Measurements from ENCODE around the gene DYRK1A. TPM values are rescaled to one million over a fixed set of nuclear protein-coding genes. Genes with fewer than 3 reads are reported as not detected.

DYRK1A gene
- total RNA-seq, 4 donors from 2014 or later, result 76.5 to 105 (median 91.3) TPM

DNA sequence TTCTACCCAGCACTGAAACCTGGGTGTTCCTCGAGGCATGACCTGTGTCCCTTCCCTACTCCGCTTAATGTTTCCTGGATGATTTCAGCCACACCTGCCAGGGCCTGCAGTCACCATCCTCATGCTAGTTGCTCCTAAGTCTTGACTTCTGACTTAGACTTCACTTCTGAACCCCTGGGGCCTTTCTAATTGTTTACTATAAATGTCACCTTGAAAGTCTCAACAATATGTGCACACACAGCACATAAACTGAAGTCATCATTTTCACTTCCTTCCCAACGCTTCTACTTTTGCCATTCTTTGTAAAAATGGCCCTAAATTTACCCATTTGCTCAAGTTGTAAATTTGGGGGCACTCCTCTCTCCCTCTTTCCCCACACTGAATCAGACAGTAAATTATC, 141.1 kb downstream of the DYRK1A start:
- WGBS, result 82% methylated on average over 3 of the region's 3 CpGs
- Histone ChIP-seq H3K27ac (no peak overlapping the region), H3K36me3 (peaks cover 89% of the 10 kb centered on the region), H3K9me3 (no peaks in the 10 kb centered on the region), H3K27me3 (no peaks in the 10 kb centered on the region), H3K4me3 (no peak overlapping the region), H3K4me1 (no peaks in the 10 kb centered on the region)
- TF ChIP-seq POLR2A (IDR thresholded peaks at IDR 0.05) (no peak), EP300 (IDR thresholded peaks at IDR 0.05) (no peak), POLR2AphosphoS5 (IDR thresholded peaks at IDR 0.05) (no peak)
- TF ChIP-seq, protein P1, sequence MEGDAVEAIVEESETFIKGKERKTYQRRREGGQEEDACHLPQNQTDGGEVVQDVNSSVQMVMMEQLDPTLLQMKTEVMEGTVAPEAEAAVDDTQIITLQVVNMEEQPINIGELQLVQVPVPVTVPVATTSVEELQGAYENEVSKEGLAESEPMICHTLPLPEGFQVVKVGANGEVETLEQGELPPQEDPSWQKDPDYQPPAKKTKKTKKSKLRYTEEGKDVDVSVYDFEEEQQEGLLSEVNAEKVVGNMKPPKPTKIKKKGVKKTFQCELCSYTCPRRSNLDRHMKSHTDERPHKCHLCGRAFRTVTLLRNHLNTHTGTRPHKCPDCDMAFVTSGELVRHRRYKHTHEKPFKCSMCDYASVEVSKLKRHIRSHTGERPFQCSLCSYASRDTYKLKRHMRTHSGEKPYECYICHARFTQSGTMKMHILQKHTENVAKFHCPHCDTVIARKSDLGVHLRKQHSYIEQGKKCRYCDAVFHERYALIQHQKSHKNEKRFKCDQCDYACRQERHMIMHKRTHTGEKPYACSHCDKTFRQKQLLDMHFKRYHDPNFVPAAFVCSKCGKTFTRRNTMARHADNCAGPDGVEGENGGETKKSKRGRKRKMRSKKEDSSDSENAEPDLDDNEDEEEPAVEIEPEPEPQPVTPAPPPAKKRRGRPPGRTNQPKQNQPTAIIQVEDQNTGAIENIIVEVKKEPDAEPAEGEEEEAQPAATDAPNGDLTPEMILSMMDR (IDR thresholded peaks at IDR 0.05), result no peak
- DNase-seq (ENCODE audit: low spot score in 2 of 2), result no peak

DNA sequence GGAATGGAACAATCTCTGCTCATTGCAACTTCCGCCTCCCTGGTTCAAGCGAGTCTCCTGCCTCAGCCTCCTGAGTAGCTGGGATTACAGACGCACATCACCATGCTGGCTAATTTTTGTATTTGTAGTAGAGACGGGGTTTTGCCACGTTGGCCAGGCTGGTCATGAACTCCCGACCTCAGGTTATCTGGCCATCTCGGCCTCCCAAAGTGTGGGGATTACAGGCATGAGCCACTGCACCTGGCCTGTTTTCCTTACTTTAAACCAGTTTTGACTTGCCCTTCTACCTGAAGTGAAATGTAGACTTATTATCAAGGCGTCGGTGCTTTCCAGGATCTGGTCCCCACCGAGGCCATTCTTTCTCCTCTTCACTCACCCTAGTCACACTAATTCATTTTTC, 141.8 kb downstream of the DYRK1A start:
- H3K27ac ChIP-seq, result no peak overlapping the region
- no peak overlapping the region for H3K4me3 ChIP-seq
- TF ChIP-seq, protein P1 (IDR thresholded peaks at IDR 0.05), result no peak
- TF ChIP-seq EP300 (IDR thresholded peaks at IDR 0.05), result no peak
- no peak for TF ChIP-seq POLR2A (IDR thresholded peaks at IDR 0.05)
- no peak for TF ChIP-seq POLR2AphosphoS5 (IDR thresholded peaks at IDR 0.05)
- no peaks in the 10 kb centered on the region for H3K4me1 ChIP-seq
- WGBS, result 70% methylated on average over 10 of the region's 10 CpGs
- H3K9me3 ChIP-seq, result no peaks in the 10 kb centered on the region
- DNase-seq (ENCODE audit: low spot score in 2 of 2), result no peak
- H3K36me3 ChIP-seq, result peaks cover 92% of the 10 kb centered on the region
- H3K27me3 ChIP-seq, result no peaks in the 10 kb centered on the region

DNA sequence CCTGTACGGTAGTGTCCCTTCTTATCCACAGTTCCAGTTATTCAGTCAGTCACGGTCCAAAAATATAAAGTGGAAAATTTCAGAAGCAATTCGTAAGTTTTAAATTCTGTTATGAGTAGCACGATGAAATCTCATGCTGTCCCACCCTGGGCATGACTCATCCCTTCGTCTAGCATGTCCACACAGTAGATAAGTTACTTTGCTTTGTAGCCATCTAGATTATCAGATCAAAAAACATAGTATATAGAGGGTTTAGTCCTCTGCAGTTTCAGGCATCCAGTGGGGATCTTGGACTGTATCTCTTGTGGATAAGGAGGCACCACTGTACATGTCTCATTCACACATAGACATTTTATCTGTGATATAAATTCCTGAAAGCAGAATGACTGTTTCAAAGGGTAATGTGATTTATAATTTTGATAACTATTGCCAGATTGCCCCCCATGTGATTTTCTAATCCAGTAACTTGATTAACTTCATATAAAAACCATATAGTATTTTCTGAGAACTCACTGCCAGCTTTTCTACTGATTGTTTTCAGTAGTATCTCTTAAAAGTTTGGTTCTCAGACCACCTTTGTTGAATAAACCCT, 143.3 kb downstream of the DYRK1A start:
- H3K4me3 ChIP-seq, result no peak overlapping the region
- TF ChIP-seq EP300 (IDR thresholded peaks at IDR 0.05) (no peak), POLR2A (IDR thresholded peaks at IDR 0.05) (no peak), POLR2AphosphoS5 (IDR thresholded peaks at IDR 0.05) (no peak)
- TF ChIP-seq, protein P1 (IDR thresholded peaks at IDR 0.05), result no peak
- DNase-seq (ENCODE audit: low spot score in 2 of 2), result no peak
- H3K9me3 ChIP-seq, result no peaks in the 10 kb centered on the region
- WGBS, result 56% methylated on average over 5 of the region's 5 CpGs
- no peak overlapping the region for H3K27ac ChIP-seq
- H3K27me3 ChIP-seq, result no peaks in the 10 kb centered on the region
- H3K4me1 ChIP-seq, result no peaks in the 10 kb centered on the region
- H3K36me3 ChIP-seq, result peaks cover 95% of the 10 kb centered on the region

DNA sequence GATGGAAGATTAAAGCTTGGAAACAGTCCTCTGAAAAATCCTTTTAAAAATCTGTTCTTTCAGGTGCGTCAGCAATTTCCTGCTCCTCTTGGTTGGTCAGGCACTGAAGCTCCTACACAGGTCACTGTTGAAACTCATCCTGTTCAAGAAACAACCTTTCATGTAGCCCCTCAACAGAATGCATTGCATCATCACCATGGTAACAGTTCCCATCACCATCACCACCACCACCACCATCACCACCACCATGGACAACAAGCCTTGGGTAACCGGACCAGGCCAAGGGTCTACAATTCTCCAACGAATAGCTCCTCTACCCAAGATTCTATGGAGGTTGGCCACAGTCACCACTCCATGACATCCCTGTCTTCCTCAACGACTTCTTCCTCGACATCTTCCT, 145.3 kb downstream of the DYRK1A start:
- H3K9me3 ChIP-seq, result no peaks in the 10 kb centered on the region
- WGBS, result 95% methylated on average over 5 of the region's 5 CpGs
- no peak for DNase-seq (ENCODE audit: low spot score in 2 of 2)
- no peak for TF ChIP-seq POLR2AphosphoS5 (IDR thresholded peaks at IDR 0.05)
- no peak for TF ChIP-seq POLR2A (IDR thresholded peaks at IDR 0.05)
- TF ChIP-seq EP300 (IDR thresholded peaks at IDR 0.05), result no peak
- TF ChIP-seq, protein P1 (IDR thresholded peaks at IDR 0.05), result no peak
- no peaks in the 10 kb centered on the region for H3K27me3 ChIP-seq
- H3K4me3 ChIP-seq, result no peak overlapping the region
- H3K36me3 ChIP-seq, result peaks cover 82% of the 10 kb centered on the region
- no peaks in the 10 kb centered on the region for H3K4me1 ChIP-seq
- no peak overlapping the region for H3K27ac ChIP-seq

DNA sequence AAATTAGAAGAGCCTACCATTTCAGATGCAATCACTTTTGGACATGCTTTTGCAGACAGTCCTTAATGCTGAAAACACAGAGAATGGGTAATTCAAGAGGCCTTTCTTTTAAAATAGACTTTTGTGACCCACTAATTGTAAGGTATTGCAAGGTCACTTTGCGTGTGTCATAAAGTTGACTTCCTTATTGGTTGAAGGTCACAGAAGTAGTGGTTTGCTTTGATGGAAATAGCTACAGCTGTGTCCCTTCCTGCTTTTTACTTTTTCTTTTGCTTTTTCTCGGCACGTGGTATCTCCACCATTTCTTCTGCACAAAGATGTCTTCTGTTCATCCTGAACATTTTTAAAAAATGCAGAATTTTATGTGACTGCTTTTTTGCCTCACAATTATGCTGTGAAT, 146.8 kb downstream of the DYRK1A start:
- peaks cover 73% of the 10 kb centered on the region for H3K36me3 ChIP-seq
- no peaks in the 10 kb centered on the region for H3K4me1 ChIP-seq
- 92% methylated on average over 3 of the region's 3 CpGs for WGBS
- H3K9me3 ChIP-seq, result no peaks in the 10 kb centered on the region
- no peaks in the 10 kb centered on the region for H3K27me3 ChIP-seq
- no peak overlapping the region for H3K27ac ChIP-seq
- H3K4me3 ChIP-seq, result no peak overlapping the region
- DNase-seq (ENCODE audit: low spot score in 2 of 2), result no peak
- TF ChIP-seq EP300 (IDR thresholded peaks at IDR 0.05) (no peak), POLR2AphosphoS5 (IDR thresholded peaks at IDR 0.05) (no peak)

All from suprapubic skin (tissue), 4 donors.